Vagina (tissue), 2 donors: ENCODE measurements around the gene TMOD3.

Experiments used
- CTCF ChIP-seq, 3 experiments: fragments of 450-650 bp in 2 of 3; fragments of 200-600 bp in 1 of 3; sonication (generic) in 1 of 3; IDR thresholded peaks; one replicate each; pipeline ENCODE4 v1.5.1; 2017 to 2019; ENCODE audit warnings: antibody characterized with exemption in 3 of 3, mild to moderate bottlenecking in 2 of 3, moderate library complexity in 2 of 3
- POLR2A ChIP-seq, 2 donors: fragments of 450-650 bp; IDR thresholded peaks; one replicate each; pipeline ENCODE4 v1.6.1; 2017; ENCODE audit warnings: antibody characterized with exemption in 2 of 2, mild to moderate bottlenecking in 2 of 2, moderate library complexity in 2 of 2
- POLR2AphosphoS5 ChIP-seq, 2 donors: sonication (generic); formaldehyde crosslinking; IDR thresholded peaks; one replicate each; pipeline ENCODE4 v1.9.0; 2017; ENCODE audit warnings: antibody characterized with exemption in 2 of 2, mild to moderate bottlenecking in 2 of 2, low read depth in 1 of 2; ENCODE audit not compliant: insufficient read depth in 1 of 2

GRCh38 chr15:51931638-51932037 is 102.2 kb downstream of the TMOD3 start:
- TF ChIP-seq CTCF (IDR thresholded peaks at IDR 0.05) (no peak), POLR2AphosphoS5 (IDR thresholded peaks at IDR 0.05; ENCODE audit: insufficient read depth in 1 of 2, low read depth in 1 of 2) (no peak), POLR2A (IDR thresholded peaks at IDR 0.05) (no peak)
